ENCODE data around the gene CCDC97. TPM values are rescaled to one million over a fixed set of nuclear protein-coding genes. Genes with fewer than 3 reads are reported as not detected.

CCDC97 gene
- total RNA-seq, 1 experiment from 2014 or later: 25.5 TPM

- BruUV-seq (replicated peaks): no TSS peak
- Histone ChIP-seq H3K4me3 (ENCODE audit: low read depth in 2 of 2, low read length in 2 of 2) (no peak overlapping the region), H3K36me3 (ENCODE audit: control insufficient read depth, insufficient read depth, low read length) (peaks cover 18% of the 10 kb centered on the region), H3K27ac (ENCODE audit: low read length) (no peak overlapping the region), H3K4me1 (ENCODE audit: control insufficient read depth, insufficient read depth, low read length) (no peaks in the 10 kb centered on the region), H3K9me3 (ENCODE audit: control insufficient read depth, insufficient read depth, low read depth, low read length) (no peaks in the 10 kb centered on the region), H3K27me3 (ENCODE audit: control insufficient read depth, insufficient read depth, low read length) (no peaks in the 10 kb centered on the region)
- TF ChIP-seq REST (IDR thresholded peaks at IDR 0.05; ENCODE audit: insufficient read depth in 1 of 2, low read depth in 2 of 2, low read length in 1 of 2) (no peak), TCF7L2 (IDR thresholded peaks at IDR 0.05; ENCODE audit: low read depth, low read length) (no peak), CTCF (IDR thresholded peaks at IDR 0.05) (no peak), SIN3A (IDR thresholded peaks at IDR 0.05; ENCODE audit: borderline replicate concordance, insufficient read depth, low read depth, low read length) (no peak), POLR2AphosphoS5 (IDR thresholded peaks at IDR 0.05; ENCODE audit: low read depth, low read length) (no peak)
- ATAC-seq (no peak), DNase-seq (ENCODE audit: low read depth, low spot score) (no peak)
- in situ Hi-C loops (cut with HindIII; ENCODE audit: low pct_unique_long_range_greater_than_20kb, low sequenced_read_pairs): no loop called here
- ChIA-PET POLR2A (no interaction called here), CTCF (no interaction called here)
- intact Hi-C loops (cut with micrococcal nuclease; ENCODE audit: unreplicated experiment): no loop called here
Measured at GRCh38 chr19:41296433-41296871, 13.5 kb upstream of the CCDC97 start.

GRCh38 chr19:41297628-41298347 is 12.2 kb upstream of the CCDC97 start:
- in situ Hi-C loops (cut with HindIII; ENCODE audit: low pct_unique_long_range_greater_than_20kb, low sequenced_read_pairs): no loop called here
- DNase-seq (ENCODE audit: low read depth, low spot score) (no peak), ATAC-seq (no peak)
- Histone ChIP-seq H3K4me1 (ENCODE audit: control insufficient read depth, insufficient read depth, low read length) (no peaks in the 10 kb centered on the region), H3K9me3 (ENCODE audit: control insufficient read depth, insufficient read depth, low read depth, low read length) (no peaks in the 10 kb centered on the region), H3K27ac (ENCODE audit: low read length) (no peak overlapping the region), H3K4me3 (ENCODE audit: low read depth in 2 of 2, low read length in 2 of 2) (no peak overlapping the region), H3K36me3 (ENCODE audit: control insufficient read depth, insufficient read depth, low read length) (peaks cover 17% of the 10 kb centered on the region), H3K27me3 (ENCODE audit: control insufficient read depth, insufficient read depth, low read length) (no peaks in the 10 kb centered on the region)
- TF ChIP-seq SIN3A (IDR thresholded peaks at IDR 0.05; ENCODE audit: borderline replicate concordance, insufficient read depth, low read depth, low read length) (no peak), TCF7L2 (IDR thresholded peaks at IDR 0.05; ENCODE audit: low read depth, low read length) (no peak), CTCF (IDR thresholded peaks at IDR 0.05) (no peak), POLR2AphosphoS5 (IDR thresholded peaks at IDR 0.05; ENCODE audit: low read depth, low read length) (no peak), REST (IDR thresholded peaks at IDR 0.05; ENCODE audit: insufficient read depth in 1 of 2, low read depth in 2 of 2, low read length in 1 of 2) (no peak)
- intact Hi-C loops (cut with micrococcal nuclease; ENCODE audit: unreplicated experiment): no loop called here
- ChIA-PET POLR2A (no interaction called here), CTCF (no interaction called here)
- TSS peak; percentile 46 for BruUV-seq (replicated peaks)
